CD4-positive, alpha-beta T cell treated with Interleukin-12 subunit alpha and Interleukin-12 subunit beta, for 1 hour (primary cell): Measurements from ENCODE around the gene TMEM130.
"Not testable (repeated sequence)": the region's sequence is repeated elsewhere in the genome, so short reads cannot be mapped to it uniquely, and the experiment has no call there.

ENCODE experiments used
- DNase-seq: peaks from one replicate; pipeline ENCODE4 v3.0.0-alpha.2; 2020

TMEM130 gene

DNA sequence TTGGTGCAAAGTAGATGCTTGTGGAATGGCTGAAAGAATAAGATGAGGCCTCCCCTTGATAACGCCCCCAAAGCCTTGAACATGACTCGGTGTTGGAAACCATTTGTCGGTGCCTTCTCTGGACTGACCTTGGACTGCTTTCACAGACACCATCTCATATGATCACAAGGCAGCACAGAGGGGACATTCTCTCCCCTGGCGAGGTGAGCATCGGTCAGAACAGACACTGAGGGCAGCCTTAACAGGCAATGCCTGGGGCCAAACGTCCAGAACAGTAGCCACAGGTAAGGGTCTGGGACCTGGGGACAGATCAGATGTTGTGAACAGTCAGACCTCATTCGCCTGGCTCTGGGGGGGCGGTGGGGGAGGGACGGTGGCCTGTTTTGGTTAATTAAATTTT is 5.7 kb upstream of the TMEM130 start:
- no peak for DNase-seq

DNA sequence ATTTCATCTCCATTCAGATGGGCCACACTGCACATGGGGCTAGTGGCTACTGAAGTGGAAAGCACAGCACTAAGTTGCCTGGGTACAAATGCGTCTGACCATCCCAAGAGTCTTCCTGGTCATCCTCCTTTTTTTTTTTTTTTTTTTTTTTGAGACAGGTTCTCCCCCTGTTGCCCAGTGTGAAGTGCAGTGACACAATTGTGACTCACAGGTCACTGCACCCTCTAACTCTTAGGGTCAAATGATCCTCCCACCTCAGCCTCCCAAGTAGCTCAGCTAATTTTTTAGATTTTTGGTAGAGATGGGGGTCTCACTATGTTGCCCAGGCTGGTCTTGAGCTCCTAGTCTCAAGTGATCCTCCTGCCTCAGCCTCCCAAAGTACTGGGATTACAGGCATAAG is 5.1 kb upstream of the TMEM130 start:
- DNase-seq: no peak

DNA sequence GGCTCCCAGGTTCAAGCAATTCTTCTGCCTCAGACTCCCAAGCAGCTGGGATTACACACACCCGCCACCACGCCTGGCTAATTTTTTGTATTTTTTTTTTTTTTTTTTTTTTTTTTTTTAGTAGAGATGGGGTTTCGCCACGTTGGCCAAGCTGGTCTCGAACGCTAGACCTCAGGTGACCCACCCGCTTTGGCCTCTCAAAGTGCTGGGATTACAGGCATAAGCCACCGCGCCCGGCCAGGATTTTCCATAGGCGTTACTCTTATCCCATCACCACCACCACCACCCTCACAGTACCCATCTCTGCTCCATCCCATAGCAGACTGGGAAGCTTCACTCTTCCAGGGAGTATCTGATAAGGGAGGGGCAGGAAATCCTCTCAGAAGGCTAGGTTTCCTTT is 3.8 kb upstream of the TMEM130 start:
- DNase-seq: not testable (repeated sequence)

DNA sequence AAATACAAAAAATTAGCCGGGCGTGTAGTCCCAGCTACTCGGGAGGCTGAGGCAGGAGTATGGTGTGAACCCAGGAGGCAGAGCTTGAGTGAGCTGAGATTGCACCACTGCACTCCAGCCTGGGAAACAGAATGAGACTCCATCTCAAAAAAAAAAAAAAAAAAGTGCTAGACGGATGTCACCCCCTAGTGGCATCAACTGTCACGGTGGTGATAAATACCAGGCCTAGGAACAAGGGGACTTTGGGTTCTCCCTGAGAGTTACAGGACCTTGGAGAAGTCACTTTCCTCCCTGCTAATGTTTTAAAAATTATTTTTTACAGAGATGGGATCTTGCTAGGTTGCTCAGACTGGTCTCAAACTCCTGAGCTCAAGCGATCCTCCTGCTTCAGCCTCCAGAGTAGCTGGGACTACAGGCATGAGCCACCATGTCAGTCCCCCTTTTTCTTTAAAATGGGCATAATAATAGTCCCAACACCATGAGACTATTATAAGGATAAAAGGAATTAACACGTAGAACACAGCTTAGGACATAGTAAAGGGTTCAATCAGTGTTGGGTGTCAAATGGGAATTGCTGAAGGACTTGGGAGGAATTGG is 2.6 kb upstream of the TMEM130 start:
- peak; percentile 36 for DNase-seq

DNA sequence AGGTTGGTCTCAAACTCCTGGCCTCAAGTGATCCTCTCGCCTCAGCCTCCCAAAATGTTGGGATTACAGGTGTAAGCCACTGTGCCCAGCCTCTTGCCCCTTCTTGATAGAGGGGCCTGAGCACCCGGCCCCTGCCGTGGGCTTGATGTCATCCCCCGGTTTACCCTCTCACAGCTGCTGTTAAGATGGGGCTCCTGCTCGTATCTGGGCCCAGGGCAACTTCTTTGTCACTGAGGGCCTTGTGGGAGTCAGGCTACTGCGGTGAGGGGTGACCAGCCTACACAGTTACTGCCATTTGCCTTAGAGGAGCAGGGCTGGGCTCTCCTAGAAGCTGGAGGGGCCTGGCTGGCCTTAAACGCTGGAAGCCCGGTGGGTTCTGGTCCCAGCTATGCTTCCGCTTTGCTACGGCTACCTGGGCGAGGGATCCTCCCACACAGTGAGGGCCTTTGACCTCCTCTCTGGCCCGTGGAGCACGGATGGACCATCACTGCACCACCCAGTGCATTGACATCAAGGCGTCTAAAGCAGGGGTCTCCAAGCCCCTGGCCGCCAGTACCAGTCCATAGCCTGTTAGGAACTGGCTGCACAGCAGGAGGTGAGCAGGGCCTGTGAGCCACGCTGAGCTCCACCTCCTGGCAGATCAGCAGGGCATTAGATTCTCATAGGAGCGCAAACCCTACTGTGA is 1.1 kb upstream of the TMEM130 start:
- DNase-seq: no peak

DNA sequence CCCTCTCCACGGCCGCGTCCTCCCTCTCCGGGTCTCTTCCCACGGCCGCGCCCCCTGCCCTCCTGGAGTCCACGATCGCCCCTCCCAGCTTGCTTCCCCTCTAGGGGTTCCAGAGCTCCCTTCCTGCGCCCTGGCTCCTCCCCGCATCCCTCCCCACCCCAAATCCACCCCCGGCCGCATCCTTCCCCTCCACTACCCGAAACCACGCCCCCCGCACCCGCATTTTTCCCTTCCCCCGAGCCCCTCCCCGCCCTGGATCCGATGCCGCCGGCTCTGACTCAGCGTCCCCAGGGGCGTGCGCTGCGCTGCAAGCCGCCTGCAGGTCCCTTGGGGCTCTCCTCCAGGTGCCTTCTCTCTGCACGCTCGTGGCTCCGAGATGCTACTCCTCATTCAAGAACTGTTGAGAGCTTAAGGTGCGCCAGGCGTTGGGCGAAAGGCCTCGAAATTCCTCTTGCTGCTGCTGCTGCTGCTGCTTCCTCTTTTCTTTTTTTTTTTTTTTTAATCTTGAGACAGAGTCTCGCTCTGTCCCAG is 372 bp upstream of the TMEM130 start:
- DNase-seq: peak; percentile 53

DNA sequence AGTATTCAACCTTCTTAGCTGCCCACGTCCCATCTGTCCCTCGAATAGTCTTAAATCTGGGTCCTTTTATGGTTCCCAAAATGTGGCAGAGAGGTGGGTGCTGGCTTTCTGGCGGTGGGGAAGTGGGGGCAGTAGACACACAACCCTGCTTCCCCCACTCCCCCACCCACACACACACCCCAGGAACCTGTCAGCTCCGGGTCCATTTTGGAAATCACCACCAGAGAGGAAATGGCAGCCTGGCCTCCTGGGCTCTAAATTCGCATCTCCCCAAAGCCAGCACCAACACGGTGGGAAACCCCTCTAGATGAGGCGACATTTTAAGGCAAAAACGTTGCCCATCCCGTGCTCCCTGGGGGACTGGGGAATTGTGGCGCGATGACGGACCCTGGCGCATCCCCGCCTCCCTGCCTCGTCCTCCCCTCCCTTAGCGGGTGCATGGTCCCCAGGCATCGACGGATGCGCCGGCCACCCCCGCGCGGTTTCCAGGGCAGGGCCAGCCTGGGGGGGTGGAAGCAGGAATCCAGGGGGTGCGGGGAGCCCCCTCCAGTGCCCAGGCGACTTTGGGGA is 702 bp downstream of the TMEM130 start:
- no peak for DNase-seq

DNA sequence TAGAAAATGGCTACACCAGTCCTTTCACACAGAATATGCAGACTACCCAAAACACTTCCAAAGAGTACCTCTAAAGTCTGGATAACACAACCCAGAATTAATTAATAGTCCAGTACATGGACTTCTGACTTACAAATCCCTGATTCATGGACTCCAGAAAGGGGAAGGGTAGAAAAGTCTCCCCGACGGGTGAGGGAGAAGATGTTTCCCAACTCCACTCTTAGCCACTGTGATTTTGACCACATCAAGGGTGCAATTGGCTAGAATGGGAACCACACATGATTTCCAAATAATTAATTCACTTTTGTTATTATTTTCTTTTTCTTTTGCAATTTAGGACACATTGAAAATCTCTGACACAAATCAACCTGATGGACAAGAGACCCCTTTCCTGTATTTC is 1.4 kb downstream of the TMEM130 start:
- no peak for DNase-seq

DNA sequence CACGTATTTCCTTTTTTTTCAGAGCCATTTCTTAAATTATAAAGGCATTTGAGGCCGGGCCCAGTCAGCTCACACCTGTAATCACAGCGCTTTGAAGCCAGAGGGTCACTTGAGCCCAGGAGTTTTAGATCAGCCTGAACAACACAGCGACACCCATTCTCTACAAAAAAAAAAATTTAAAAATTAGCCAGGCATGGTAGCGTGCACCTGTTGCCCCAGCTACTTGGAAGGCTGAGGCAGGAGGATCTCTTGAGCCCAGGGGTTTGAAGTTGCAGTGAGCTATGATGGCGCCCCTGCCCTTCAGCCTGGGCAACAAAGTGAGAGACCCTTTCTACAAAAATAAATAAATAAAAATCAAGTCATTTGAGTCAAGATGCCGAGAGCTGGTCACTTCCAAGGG is 3.0 kb downstream of the TMEM130 start:
- DNase-seq: no peak

DNA sequence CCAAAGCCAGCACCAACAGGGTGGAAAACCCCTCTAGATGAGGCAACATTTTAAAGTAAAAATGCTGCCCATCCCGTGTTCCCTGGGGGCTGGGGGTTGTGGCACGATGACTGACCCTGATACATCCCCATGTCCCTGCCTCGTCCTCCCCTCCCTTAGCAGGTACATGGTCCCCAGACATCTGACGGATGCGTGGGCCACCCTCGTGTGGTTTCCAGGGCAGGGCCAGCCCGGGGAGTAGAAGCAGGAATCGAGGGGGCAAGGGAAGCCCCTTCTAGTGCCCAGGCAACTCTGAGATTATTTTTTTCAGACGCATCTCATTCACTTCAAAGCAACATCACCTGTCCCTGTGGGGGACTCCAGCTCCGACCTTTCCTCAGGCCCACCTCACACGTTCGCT is 3.5 kb downstream of the TMEM130 start:
- DNase-seq: no peak

DNA sequence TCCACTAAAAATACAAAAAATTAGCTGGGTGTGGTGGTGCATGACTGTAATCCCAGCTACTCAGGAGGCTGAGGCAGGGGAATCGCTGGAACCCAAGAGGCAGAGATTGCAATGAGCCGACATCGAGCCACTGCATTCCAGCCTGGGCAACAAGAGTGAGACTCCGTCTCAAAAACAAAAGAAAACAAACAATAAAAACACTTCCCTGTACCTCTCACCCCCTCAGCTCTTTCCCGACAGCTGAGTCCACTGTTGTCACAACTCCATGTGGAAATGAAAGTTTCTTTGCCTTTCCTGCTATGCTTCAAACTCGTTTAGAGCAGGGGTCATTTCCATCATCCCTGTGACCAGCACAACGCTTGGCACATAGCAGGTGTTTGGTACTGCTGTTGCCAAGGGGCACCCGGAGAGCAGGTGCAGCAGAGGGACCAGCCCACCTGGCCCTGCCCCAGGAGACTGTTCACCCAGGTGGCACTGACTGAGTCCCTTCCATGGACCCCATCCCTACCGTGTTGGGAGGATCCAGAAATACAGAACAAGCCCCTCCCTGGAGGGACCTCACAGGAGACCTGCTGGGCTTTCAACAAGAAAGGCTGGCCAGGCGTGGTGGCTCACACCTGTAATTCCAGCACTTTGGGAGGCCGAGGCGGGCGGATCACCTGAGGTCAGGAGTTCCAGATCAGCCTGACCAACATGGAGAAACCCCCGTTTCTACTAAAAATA is 4.9 kb downstream of the TMEM130 start:
- no peak for DNase-seq

DNA sequence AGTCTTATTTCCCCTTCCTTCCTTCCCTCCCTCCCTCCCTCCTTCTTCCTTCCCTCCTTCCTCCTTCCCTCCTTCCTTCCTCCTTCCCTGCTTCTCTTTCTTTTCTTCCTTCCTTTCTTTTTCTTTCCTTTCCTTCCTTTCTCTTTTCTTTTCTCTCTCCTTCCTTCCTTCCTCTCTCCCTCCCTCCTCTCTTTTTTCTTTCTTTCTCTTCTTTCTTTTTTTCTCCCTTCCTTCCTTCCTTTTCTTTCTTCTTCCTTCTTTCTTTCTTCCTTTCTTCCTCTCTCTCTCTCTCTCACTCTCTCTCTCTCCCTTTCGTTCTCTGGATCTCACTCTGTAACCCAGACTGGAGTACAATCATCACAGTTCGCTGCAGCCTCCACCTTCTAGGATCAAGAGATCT is 6.2 kb downstream of the TMEM130 start:
- DNase-seq: no peak

DNA sequence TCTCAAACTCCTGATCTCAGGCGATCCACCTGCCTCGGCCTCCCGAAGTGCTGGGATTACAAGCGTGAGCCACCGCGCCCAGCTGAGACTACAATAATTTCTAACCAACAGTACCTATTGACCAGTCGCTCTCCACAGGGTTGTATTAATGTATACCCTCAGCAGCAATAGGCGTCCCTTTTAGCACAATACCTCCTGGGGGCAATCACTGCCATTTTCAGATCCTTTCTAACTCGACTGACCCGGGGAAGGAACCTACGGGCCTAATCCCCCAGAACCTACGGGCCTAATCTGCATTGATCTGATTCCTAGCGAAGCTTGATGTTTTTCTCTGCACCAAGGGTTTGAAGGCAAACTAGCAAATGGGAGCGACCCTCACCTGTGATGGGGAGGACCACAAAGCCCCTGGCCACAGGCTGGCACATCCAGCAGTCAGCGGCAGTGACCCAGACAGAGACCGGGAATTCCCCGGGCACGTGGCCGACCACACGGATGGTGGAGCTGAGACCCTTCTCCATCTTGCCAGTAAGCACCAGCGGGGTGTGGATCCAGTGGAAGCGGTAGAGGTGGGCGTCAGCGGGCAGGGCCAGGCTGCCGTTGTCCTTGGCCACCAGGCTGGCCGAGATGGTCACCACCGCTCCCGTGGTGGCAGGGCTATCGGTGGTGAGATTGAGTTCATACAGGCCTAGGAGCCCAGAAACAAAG is 6.9 kb downstream of the TMEM130 start:
- no peak for DNase-seq

DNA sequence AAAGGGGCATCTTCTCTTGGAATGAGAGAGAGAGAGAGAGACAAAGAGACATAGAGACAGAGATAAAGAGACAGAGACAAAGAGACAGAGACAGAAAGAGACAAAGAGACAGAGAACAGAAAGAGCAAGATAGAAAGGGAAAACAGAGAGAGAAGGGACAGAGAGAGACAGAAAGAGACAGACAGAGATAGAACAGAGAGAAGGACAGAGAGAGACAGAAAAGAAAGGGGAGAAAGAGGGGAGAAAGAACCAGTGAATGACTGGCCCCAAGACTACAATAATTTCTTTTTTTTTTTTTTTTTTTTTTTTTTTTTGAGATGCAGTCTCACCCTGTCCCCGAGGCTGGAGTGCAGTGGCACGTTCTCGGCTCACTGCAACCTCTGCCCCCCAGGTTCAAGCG is 7.6 kb downstream of the TMEM130 start:
- no peak for DNase-seq

DNA sequence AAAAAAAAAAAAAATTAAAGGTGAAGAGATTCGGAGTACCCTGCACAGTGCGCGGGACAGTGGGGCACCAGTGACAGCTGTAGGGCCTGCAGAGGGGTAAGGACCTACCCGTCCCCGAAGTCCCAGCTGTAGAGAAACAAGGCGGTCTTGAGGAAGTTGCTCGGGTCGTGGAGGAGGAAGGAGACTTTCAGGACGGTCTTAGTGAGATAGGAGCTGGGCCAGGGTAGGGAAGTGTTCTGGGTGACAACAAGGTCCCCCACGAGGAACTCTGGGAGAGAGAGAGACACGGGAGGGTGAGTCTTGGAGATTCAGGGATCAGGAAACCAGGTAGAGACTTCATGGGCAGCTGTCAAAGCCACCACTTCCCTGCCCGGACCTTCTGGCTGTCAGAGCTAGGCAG is 9.7 kb downstream of the TMEM130 start:
- no peak for DNase-seq

DNA sequence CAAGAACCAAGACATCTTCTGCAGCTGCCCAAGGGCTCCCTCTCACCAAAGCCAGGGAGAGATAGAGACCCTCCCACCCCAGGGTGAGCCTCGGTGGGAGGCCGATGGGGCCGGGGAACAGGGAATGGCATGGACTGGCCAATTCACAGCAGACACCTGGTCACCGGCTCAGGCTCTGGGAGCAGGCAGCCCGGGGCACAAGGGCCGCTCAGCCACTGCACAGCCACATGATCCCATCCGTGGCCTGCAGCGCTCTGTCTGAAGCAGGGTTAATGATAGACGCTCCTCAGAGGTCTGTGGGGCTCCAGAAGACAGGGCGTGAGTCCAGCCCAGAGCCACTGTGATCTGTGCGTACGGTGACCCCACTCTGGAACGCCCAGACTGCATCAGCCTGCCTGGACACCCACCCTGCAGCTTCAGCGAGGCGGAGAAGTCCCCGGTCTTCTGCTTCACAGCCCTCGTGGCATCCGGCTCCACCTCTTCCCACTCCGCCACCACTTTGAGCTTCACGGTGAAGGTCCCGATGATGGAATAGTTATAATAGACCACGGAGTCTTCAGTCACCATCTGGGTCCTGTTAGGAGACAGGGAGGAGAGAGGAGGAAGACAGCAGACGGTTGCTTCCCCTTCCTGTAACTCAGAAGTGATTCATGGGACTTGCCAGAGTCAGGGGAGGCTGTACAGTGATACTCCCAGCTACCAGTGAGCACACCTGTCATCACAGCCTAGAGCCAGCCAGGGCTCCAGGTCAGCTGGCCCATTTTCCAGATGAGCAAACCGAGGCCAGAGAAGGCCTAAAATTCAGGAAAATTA is 14.0 kb downstream of the TMEM130 start:
- no peak for DNase-seq

DNA sequence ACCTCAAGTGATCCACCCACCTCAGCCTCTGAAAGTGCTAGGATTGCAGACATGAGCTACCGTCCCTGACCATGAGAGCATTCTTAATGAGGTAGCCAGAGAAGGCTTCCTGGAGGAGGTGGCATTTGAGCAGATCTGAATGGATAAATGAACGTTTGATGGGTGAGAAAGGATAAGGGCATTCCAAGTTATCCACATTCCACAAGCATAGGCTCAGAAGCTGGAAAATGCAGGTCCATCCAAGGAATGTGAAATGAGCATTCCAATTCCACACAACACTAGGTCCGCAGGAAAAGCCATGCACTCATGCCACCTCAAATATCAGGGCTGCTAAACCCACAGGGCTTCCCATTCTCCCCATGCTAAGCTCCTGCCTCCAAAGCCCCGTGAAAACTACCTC is 17.0 kb downstream of the TMEM130 start:
- no peak for DNase-seq

DNA sequence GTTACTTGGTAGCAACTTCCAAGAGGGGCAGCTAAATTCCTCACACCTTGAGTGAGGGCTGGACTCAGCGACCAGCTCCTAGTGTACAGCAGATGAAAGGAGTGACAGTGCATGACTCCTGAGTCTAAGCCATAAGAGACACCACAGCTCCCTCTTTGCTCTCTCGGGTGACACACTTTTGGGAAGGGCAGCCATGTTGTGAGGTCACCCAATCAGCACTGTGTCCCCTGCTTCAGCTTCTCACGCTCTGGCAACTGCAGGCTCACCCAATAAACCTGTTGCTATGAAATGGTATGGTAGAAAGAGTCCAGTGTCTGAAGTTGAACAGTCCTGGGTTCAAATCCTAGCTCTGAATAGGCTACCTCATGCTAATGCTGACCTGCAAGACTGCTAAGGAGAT is 20.9 kb downstream of the TMEM130 start:
- no peak for DNase-seq

DNA sequence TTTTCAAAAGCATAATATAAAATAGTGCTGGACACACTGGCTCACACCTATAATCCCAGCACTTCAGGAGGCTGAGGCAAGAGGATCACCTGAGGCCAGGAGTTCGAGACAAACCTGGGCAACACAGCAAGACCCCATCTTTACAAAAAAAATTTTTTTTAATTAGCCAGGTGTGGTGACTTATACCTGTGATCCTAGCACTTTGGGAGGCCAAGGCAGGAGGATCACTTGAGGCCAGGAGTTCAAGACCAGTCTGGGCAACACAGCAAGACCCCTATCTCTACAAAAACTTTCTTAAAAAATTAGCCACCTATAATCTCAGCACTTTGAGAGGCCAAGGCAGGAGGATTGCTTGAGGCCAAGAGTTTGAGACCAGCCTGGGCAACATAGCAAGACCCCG is 27.3 kb downstream of the TMEM130 start:
- DNase-seq: not testable (repeated sequence)

DNA sequence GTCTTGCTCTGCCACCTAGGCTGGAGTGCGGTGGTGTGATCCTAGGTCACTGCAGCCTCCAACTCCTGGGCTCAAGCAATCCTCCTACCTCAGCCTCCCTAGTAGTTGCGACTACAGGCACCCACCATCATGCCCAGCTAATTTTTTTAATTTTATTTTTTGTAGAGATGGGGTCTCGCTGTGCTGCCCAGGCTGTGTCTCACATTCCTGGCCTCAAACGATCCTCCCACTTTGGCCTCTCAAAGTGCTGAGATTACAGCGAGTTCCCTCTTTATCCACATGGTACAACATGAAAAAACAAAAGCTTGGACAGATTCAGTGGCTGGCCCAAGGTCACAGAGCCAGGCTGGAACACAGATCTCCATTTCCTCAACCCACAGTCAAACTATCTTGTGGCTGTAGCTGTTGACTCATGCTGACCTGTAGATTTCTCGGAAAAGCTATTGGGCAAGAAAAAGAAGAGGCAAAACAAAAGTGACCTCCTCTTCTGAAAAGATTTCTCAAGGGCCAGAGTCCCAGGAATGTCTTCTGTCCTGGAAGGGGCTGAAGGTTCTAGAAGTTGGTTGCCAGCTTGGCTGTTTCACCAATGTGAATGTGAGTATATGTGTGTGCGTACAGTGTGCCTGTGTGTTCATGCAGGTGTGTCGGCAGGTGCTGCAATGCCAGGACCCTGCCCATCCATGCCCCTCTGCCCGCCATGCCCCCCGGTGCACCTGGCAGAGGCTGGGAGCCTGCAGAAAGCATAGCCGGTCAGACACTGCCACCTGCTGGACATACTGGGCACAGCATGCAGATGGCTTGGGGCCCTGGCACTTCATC is 28.4 kb downstream of the TMEM130 start:
- peak; percentile 60 for DNase-seq

DNA sequence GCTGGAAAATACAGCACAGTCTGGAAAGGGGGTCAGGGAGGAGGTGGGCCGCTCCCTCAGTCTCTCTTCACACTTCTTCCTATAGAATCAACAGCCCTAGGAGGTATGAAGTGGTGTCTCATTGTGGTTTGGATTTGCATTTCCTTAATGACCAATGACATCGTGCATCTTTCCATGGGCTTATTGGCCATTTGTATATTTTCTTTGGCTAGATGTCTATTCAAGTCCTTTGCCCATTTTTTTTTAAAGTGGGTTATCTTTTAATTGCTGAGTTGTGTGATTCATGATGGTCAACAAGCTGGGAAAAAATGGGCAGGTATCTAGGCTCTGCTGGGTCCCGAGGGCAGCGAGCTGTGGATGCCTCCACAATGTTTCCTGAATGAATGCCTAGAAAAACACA is 29.1 kb downstream of the TMEM130 start:
- no peak for DNase-seq
